Spleen (tissue), 7 donors: Measurements from ENCODE around the gene SPDYE17.
"Not testable (repeated sequence)": the region's sequence is repeated elsewhere in the genome, so short reads cannot be mapped to it uniquely, and the experiment has no call there.

Experiments used
- CTCF ChIP-seq, 11 experiments: fragments of 200-600 bp in 7 of 11; fragments of 450-650 bp in 4 of 11; sonication (generic) in 4 of 11; IDR thresholded peaks in 8 of 11; conservative IDR thresholded peaks in 3 of 11; 1 replicate in 7 of 11; 2 replicates in 4 of 11; pipeline versions ENCODE4 v1.4.0 to v1.8.0; 2016 to 2021; ENCODE audit warnings: antibody characterized with exemption in 11 of 11, inconsistent platforms in 4 of 11, mild to moderate bottlenecking in 1 of 11
- POLR2A ChIP-seq, 3 donors: fragments of 450-650 bp; IDR thresholded peaks; one replicate each; pipeline ENCODE4 v1.5.1; 2017; ENCODE audit warnings: antibody characterized with exemption in 3 of 3, mild to moderate bottlenecking in 1 of 3
- donor health status: DM: no; HTN: no; CAD: no; lungs with moderate emphysema.
- donor health status: DM: no; HTN: no; CAD: no.
- donor health status: DM: no; HTN: no; CAD: no.

GRCh38 chr7:77077060-77077459 lies 44.9 kb upstream of the SPDYE17 start:
- TF ChIP-seq CTCF (IDR thresholded peaks at IDR 0.05 in 8 of 11, conservative IDR thresholded peaks at IDR 0.05 in 3 of 11); POLR2A (IDR thresholded peaks at IDR 0.05): not testable (repeated sequence)
